NCI-H187 treated with DMSO at 0.1 percent for 48 hours (cell line): ENCODE results near the gene RGL2.
"Not testable (repeated sequence)": the region's sequence is repeated elsewhere in the genome, so short reads cannot be mapped to it uniquely, and the experiment has no call there.

ENCODE experiments used
- DNase-seq: peaks from one replicate; lab custom pipeline; 2025; lab: John Stamatoyannopoulos, UW

RGL2 gene, protein sequence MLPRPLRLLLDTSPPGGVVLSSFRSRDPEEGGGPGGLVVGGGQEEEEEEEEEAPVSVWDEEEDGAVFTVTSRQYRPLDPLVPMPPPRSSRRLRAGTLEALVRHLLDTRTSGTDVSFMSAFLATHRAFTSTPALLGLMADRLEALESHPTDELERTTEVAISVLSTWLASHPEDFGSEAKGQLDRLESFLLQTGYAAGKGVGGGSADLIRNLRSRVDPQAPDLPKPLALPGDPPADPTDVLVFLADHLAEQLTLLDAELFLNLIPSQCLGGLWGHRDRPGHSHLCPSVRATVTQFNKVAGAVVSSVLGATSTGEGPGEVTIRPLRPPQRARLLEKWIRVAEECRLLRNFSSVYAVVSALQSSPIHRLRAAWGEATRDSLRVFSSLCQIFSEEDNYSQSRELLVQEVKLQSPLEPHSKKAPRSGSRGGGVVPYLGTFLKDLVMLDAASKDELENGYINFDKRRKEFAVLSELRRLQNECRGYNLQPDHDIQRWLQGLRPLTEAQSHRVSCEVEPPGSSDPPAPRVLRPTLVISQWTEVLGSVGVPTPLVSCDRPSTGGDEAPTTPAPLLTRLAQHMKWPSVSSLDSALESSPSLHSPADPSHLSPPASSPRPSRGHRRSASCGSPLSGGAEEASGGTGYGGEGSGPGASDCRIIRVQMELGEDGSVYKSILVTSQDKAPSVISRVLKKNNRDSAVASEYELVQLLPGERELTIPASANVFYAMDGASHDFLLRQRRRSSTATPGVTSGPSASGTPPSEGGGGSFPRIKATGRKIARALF

DNA sequence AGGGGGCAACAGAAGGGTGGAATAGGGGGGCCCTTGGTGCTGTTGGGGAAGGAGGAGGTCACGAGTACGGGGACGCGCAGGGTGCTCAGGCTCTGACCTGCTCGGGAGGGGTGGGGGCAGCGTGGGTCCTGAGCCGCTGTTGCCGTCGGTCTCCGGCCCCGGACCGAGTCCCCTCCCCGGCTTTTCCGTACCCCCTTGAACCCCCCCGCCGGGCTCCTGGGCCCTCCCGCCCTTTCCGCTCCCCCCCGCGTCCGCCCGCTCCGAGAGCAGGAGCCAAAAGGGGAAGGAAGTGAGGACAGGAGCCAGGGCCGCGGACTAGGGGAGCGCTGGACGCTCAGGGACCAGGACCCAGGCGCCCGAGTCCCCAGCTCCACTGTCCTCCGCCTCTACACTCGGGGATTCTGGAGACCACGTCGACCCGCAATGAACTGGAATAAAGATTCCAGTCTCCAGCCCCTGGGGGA lies at the start of gene RGL2:
RGL2 (minus strand) TSS at position 170 of the 464 bp plus-strand sequence. CDS start 332 bp downstream, outside the sequence.
- DNase-seq: no peak

DNA sequence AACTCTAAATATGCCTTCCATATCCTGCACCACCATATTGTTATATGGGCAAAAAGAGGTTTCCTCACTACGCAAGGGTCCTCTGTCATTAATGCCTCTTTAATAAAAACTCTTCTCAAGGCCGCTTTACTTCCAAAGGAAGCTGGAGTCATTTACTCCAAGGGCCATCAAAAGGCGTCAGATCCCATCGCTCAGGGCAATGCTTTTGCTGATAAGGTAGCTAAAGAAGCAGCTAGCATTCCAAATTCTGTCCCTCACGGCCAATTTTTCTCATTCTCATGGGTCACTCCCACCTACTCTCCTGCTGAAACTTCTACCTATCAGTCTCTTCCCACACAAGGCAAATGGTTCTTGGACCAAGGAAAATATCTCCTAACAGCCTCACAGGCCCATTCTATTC lies 49.1 kb upstream of the RGL2 start:
- DNase-seq: no peak

DNA sequence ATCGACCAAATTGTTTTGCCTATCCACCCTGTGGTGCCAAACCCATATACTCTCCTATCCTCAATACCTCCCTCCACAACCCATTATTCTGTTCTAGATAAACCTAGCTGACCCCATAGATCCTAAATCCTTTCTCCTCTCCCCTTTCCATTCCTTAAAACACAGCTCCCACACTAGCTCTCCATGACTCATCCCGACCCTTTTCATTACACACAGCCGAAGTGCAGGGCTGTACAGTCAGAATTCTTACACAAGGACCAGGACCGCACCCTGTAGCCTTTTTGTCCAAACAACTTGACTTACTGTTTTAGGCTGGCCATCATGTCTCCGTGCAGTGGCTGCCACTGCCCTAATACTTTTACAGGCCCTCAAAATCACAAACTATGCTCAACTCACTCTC lies 48.2 kb upstream of the RGL2 start:
- DNase-seq: not testable (repeated sequence)

DNA sequence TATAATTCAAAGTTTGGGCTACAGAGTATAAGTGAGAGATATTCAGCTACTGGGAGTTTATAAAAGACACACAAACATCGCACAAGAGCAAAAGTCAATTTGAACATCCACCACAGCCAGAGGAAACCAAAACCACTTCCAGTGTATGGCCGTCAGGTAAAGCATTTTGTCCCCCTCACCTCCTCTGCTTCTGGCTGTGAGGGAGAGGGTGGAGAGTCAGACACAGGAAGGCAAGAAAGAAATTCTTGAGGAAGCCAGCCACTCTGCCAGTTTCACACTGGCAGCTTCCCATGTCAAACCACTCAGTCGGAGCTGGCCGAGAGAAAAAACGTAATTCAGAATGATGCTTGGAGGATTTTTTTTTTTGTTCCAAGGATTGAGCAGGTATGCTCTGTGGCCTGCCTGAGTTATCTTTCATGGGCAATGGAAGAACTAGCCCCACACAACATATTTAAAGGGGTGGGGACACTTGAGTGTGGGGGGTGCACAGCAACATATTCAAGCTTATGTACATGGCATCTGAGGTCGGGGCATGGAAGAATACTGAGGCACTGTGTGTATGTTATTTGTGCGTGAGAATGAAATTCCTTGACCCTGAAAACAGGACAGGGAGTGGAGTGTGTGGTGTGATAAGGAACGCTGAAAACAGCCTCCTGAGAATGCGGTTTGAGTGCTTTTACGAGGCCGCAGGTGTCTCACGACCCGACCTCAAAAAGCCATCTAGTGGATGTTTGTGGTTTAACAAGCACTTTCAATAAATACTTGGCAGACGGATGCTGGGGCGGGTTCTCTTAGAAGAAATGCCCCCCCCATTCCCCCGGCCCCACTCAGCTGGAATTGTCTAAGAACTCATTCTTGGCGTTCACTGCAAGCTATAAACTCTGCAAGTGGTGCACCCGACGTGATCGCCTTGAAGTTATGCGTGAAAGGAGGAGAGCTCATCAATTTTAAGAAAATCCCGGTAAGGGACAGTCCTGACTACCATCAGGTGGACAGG lies 46.3 kb upstream of the RGL2 start:
- DNase-seq: peak; percentile 22

DNA sequence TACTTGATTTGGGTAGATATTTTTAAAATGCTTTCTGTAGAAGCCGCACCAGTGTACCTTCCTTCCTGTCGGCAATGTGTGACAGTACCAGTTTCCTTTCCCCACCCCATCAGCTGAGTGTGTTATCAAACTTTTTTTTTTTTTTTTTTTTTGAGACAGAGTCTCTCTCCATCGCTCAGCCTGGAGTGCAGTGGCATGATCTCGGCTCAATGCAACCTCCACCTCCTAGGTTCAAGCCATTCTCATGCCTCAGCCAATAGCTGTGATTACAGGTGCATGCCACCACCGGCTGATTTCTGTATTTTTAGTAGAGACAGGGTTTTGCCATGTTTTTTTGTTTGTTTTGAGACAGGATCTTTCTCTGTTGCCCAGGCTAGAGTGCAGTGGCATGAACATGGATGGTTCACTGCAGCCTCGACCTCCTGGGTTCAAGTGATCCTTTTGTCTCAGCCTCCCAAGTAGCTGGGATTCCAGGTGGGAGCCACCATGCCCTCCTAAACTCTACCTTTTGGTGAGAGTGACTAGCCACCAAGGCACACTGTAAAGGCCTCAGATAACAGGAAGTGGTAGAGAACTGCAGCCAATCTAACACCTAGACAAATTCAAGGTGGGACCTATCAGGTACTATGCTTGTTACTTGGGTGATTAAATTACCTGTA lies 45.3 kb upstream of the RGL2 start:
- DNase-seq: no peak

DNA sequence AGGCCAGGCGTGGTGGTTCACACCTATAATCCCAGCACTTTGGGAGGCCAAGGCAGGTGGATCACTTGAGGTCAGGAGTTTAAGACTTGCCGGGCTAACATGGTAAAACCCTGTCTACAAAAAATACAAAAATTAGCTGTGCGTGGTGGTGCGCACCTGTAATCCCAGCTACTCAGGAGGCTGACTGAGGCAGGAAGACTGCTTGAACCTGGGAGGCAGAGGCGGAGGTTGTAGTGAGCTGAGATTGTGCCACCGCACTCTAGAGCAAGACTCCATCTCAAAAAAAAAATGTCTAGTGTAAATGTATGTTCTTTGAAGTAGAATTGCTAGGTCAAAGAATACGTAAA lies 44.8 kb upstream of the RGL2 start:
- DNase-seq: not testable (repeated sequence)

DNA sequence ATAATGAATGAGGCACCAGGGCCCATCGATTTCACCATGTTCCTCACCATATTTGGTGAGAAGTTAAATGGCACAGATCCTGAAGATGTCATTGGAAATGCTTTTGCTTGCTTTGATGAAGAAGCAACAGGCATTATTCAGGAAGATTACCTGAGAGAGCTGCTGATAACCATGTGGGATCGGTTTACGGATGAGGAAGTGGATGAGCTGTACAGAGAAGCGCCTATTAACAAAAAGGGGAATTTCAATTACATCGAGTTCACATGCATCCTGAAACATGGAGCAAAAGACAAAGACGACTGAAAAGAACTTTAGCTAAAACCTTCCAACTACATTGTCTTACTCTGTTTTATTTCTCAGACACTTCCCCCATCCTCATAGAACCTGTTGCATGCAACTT lies 40.5 kb upstream of the RGL2 start:
- DNase-seq: no peak

DNA sequence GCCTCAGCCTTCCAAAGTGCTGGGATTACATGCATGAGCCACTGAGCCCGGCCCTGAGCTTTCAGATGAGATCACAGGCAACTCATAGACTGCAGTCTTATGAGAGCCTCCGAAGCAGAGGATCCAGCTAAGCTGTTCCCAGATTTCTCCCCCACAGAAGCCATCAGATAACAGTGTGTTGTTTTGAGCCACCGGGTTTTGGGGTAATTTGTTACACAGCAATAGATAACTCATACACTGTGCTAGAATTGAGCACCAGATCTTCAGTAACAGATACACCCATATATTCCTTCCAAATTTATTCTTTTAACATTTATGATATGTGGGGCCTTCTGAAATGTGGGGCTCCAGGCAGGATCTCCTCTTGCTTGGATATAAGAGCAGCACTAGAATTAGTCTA lies 37.8 kb upstream of the RGL2 start:
- no peak for DNase-seq

DNA sequence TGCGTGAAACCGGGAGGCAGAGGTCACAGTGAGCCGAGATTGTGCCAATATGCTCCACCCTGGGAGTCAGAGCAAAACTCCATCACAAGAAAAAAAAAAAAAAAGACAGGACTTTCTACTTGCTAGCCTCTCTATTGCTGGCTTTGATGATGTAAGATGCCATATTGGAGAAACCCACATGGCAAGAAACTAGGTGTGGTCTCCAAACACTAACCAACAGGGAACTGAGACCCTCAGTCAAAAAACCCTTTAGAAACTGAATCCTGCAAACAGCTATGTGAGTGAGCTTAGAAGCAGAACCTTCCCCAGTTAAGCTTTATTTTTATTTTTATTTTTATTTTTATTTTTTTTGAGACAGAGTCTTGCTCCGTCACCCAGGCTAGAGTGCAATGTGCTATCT lies 37.2 kb upstream of the RGL2 start:
- no peak for DNase-seq

DNA sequence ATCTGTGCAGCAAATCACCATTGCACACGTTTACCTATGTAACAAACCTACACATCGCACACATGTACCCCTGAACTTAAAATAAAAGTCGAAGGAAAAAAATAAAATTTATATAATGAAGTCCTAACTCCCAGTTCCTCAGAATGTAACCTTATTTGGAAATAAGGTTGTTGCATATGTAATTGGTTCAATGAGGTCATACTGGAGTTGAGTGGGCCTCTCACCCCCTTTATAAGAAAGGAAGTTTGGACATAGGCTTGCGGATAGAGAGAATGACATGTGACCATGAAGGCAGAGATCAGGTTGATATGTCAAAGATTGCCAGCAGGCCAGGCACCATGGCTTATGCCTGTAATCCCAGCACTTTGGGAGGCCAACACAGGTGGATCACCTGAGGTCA lies 34.9 kb upstream of the RGL2 start:
- no peak for DNase-seq

DNA sequence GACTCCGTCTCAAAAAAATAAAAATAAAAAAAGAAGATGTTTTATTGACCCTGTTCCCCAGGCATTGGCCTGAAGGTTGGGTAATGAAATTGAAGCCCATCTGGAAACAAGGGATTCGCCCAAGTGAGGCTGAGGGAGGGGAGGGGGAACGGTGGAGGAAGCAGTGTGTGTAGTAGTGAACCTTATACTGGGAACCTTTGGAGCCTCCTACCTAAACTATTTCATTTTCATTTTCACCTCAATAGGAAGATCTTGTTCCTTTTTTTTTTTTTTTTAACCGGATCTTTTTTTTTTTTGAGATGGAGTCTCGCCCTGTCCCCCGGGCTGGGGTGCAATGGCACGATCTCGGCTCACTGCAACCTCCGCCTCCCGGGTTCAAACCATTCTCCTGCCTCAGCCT lies 32.0 kb upstream of the RGL2 start:
- DNase-seq: no peak

DNA sequence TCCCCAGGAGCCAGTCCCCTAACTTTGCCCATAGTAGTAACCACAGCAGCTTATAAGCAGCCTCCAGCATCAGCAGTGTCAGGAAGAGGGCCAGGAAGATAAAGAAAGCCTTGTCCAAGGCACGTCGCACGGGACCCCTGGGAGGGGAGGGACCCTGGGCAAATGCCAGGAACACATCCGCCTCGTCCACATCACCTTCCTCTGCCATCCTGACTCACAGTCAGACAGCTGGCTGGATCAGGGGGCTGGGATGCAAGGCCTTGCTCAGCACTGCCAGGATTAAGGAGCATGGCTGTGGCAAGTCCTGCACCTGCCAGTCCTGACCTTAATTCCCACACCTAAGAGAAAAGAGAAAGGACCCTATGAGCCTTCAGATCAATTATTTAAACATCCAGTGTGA lies 30.3 kb upstream of the RGL2 start:
- no peak for DNase-seq

DNA sequence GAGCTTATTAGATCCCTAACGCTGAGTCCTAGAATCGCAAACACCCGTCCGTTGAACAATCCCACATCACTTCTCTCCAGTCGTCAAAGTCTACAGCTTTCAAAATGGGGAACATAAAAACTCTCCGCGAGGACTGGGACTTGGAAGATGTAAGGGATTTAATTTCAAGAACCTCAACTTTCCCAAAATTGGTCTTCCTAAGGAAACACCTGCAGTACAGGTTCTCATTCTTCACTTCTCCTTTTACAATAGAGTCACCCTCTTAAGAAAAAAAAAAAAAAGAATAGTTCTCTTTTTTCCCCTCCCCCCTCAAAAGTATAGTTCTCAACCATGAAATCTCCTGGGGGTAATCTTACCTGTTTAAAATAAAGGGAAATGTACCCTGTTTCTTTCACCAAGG lies 25.4 kb upstream of the RGL2 start:
- DNase-seq: no peak

DNA sequence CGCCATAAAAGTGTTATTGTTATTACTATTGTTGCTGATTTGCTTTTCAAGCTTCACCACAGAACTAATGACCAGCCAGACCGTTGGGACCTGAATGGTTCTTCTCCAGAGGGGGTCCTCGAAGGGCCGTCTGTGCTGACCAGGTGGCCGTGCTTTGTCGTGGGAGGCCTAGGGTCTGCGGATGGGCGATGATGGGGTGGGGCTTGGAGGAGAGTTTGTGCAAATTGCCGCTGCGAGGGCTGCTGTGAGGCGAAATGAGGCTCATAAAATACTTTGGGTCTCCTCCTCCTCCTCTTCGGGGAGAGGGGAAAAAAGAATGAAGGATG lies 24.8 kb upstream of the RGL2 start:
- no peak for DNase-seq

DNA sequence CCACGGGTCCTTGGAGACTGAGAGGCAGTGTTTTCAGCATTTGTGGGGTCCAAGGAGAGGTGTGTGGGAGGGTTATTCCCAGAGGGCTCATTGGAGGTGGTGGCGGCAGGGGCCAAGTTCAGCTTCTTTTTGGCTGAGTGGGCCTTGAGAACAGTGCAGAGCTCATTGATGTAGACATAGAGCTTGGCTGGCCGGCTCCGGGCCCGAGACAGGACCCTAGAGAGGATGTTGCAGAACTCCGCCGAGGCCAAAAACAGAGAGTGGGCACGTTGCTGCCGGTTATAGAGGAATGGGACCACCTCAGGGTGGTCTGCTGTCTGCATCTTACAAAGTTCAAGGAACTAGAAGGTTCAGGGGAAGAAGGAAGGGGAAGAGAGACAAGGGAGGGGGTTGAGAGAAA lies 22.5 kb upstream of the RGL2 start:
- no peak for DNase-seq

DNA sequence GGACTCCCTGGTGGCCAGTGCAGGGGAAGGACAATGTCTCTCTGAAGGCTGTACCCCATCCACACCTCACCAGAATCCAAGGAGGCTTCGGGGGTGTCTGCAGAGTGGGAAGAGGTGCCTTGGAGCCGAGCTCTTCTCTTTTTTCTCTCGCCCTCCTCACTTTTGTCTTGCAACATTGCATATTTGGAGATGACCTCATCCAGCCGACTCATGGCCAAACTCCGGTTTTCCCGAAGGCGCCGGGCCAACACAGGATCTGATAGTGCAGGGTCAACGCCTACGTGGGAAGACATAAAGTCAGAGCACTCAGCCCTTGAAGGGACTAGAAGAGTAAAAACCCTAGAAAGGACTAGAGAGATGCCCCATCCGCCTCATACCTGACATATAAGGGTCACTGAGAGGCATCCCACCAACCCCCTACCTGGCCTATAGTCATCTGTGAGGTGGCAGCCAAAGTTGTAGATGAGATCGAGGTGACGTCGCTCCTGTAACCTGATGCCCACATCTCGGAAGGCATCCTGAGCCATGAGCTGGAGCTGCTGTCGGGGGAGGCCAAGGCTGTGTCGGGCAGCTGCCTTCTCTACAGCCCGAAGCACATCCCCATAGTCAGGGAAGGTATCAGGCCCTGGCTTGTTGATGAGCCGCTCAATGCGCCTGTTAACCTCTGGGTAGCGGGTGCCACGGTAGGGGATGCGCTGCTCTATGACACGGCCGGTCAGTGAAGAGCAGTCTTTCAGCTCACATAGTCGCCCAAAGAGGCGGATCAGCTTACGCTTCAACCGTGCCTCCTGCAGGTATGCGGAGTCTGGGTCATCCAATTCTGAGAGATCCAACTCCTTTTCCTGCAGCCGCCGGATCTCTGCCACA lies 21.8 kb upstream of the RGL2 start:
- DNase-seq: no peak

DNA sequence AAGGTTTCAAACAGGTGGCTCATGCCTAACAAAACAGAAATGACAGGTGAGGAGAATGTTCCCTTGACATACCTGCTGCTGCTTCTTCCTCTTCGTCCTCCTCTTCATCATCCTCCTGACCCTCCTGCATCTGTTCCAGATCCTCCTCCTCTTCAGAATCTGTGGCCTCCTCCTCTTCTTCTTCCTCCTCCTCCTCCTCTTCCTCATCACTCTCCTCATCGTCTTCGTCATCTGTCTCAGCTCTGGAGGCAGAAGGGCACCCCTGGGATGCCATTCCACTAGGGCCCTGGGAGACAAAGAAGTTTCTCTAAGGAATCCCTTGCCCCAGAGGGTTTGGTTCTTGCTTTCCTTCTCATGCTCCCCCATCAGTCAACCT lies 21.2 kb upstream of the RGL2 start:
- no peak for DNase-seq

DNA sequence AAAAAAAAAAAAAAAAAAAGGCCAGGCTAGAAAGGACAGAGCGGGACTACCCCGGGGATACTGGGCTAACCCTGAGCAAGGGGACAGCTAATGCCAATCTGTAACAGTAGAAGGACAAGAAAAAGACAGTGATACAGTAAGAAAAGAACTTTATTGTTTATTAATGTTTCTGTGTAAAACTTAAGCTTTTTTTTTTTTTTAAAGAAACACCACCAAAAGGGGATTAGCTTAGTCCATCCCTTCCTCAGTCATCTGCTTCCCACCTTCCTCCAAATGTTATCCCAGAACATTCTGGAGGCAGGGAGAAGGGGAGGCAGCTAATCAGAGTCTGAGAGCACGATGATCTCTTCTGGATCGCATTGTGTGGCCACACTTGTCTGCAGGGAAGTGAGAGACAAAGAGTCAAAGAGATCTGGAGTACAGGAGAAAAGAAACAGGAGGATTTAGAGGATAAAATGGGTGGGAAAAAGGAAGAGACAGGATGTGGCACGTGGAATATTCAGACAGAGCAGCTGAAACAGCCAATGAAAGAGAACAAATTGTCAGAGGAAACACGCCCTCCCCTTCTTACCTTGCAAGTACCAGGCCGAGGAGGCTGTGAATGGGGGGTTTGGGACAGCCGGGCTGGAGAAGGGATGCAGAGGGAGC lies 19.8 kb upstream of the RGL2 start:
- DNase-seq: no peak

DNA sequence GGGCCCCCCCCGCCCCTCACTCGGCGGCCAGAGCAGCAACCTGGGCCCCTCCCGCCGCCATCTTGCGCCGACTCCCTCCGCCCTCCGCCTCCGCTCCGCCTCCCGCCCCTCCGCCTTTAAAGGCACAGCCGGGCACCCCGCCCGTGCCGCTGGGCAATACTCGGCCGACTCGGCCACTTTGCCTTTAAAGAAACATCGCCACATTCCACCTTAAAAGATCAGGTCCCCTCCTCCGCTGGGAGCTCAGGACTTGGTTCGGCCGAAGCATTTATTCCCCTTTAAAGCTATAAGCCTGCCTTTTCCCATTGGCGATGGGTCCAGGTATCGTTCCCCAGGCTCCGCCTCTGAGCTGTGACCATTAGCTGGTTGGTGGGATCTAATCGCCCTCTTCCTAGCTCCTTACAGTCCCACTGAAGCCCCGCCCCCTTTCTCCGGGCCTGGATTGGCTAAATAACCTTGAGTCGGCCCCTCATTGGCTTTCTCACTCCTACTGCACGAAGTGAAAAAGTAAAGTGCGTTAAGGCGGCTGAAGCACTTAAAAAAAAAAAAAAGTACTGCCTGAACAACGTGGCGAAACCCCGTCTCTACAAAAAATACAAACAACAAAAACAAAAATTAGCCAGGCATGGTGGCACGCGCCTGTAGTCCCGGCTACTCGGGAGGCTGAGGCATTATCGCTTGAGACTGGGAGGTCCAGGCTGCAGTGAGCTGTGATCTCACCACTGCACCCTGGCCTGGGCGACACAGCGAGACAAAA lies 19.1 kb upstream of the RGL2 start, which contains the start of gene ZBTB22:
ZBTB22 (minus strand) TSS at position 76 of the 757 bp plus-strand sequence. CDS start 828 bp downstream, outside the sequence.
- DNase-seq: peak; percentile 92

DNA sequence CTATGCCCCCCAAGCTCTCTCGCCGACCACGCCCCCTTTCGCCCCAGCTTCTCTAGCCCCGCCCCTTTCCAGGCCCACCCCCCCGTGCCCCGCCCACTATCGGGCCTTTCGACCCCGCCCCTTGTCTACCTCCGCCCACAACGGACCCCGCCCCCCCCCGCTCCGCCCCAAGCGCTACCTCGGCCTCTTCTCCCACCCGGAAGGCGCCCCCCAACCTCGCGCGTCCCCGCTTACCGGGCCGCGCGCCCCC lies 18.6 kb upstream of the RGL2 start:
- no peak for DNase-seq
